OCI-LY7 (cell line): Measurements from ENCODE around the gene GPSM1. TPM values are rescaled to one million over a fixed set of nuclear protein-coding genes. Genes with fewer than 3 reads are reported as not detected.

Source experiments
- Bru-seq: library from RNA; stranded (reverse); fragments of 400-500 nt; gene quantifications from one replicate; lab custom pipeline; 2021; lab: Mats Ljungman, UMichigan
- BruChase-seq, 2 experiments: library from RNA; stranded (reverse); fragments of 400-500 nt; gene quantifications; one replicate each; lab custom pipeline; 2021; lab: Mats Ljungman, UMichigan
- BruUV-seq: library from RNA; stranded (reverse); fragments of 400-500 nt; replicated peaks from 2 replicates; lab custom pipeline; 2021; lab: Mats Ljungman, UMichigan
- CTCF ChIA-PET: fragments of 300-600 bp; sonication (Branson Sonifier 250); formaldehyde crosslinking; loops from one replicate; lab custom pipeline; 2022; ENCODE audit warnings: antibody characterized with exemption; ENCODE audit not compliant: unreplicated experiment; lab: Charles Lee
- POLR2A ChIA-PET: fragments of 300-600 bp; sonication (Branson Sonifier 250); formaldehyde crosslinking; loops from one replicate; lab custom pipeline; 2022; ENCODE audit warnings: antibody characterized with exemption; lab: Charles Lee
- DNase-seq: peaks from one replicate; pipeline ENCODE4 v3.0.0-alpha.2; 2015; ENCODE audit warnings: low spot score
- H2AFZ ChIP-seq: fragments of 200-600 bp; sonication (generic), shearing (Covaris generic); 2 replicates; pipeline ENCODE4 v1.6.1; 2014; ENCODE audit warnings: mild to moderate bottlenecking, antibody characterized with exemption, low read length, moderate library complexity
- H3K27ac ChIP-seq: fragments of 200-600 bp; sonication (generic); 2 replicates; pipeline ENCODE4 v1.5.1; 2014; ENCODE audit warnings: mixed run types, low read depth, mild to moderate bottlenecking, moderate library complexity, low read length, inconsistent platforms; ENCODE audit not compliant: poor library complexity, severe bottlenecking
- H3K36me3 ChIP-seq: fragments of 200-600 bp; sonication (generic); 2 replicates; pipeline ENCODE4 v1.6.1; 2014; ENCODE audit warnings: mild to moderate bottlenecking, antibody characterized with exemption, low read length, moderate library complexity, mixed read lengths; ENCODE audit not compliant: insufficient read depth
- H3K4me1 ChIP-seq: fragments of 200-600 bp; sonication (generic); 2 replicates; pipeline ENCODE4 v1.5.1; 2014; ENCODE audit warnings: mild to moderate bottlenecking, low read length; ENCODE audit not compliant: insufficient read depth, poor library complexity, severe bottlenecking
- H3K4me2 ChIP-seq: fragments of 200-600 bp; sonication (generic); 2 replicates; pipeline ENCODE4 v1.6.1; 2014; ENCODE audit warnings: mild to moderate bottlenecking, low read length
- H3K4me3 ChIP-seq: fragments of 200-600 bp; sonication (generic); 2 replicates; pipeline ENCODE4 v1.5.1; 2014; ENCODE audit warnings: mild to moderate bottlenecking, low read depth, low read length; ENCODE audit not compliant: poor library complexity, severe bottlenecking
- H3K79me2 ChIP-seq: fragments of 200-600 bp; sonication (generic); 2 replicates; pipeline ENCODE4 v1.6.1; 2016; ENCODE audit warnings: low read depth, mild to moderate bottlenecking, low read length, moderate library complexity, mixed read lengths; ENCODE audit not compliant: insufficient read depth
- H3K9me2 ChIP-seq: fragments of 200-600 bp; sonication (generic); 2 replicates; pipeline ENCODE4 v1.6.1; 2016; ENCODE audit warnings: mild to moderate bottlenecking, low read length, mixed read lengths; ENCODE audit not compliant: insufficient read depth
- H3K9me3 ChIP-seq: fragments of 200-600 bp; sonication (generic); 2 replicates; pipeline ENCODE4 v1.6.1; 2014; ENCODE audit warnings: mild to moderate bottlenecking, mixed run types, low read length, mixed read lengths
- H4K20me1 ChIP-seq: fragments of 200-600 bp; sonication (generic); 2 replicates; pipeline ENCODE4 v1.6.1; 2014; ENCODE audit warnings: mild to moderate bottlenecking, antibody characterized with exemption, low read length, moderate library complexity, mixed read lengths; ENCODE audit not compliant: insufficient read depth
- EZH2phosphoT487 ChIP-seq: fragments of 200-600 bp; sonication (generic); IDR thresholded peaks from 2 replicates; pipeline ENCODE4 v1.6.1; 2018; ENCODE audit warnings: low read depth, borderline replicate concordance, mild to moderate bottlenecking, mixed run types, antibody characterized with exemption, low read length, moderate library complexity, mixed read lengths
- intact Hi-C: fragments of 100-400 bp; cut with micrococcal nuclease; formaldehyde crosslinking; loops from one replicate; pipeline ENCODE4 v1.10.0; 2022; ENCODE audit not compliant: unreplicated experiment
- long read RNA-seq: library from polyadenylated mRNA; stranded (forward); transcript quantifications from one replicate; pipeline ENCODE4 v2.0.0, GENCODE V29; 2022
- total RNA-seq, 2 experiments: library from RNA; depleted of rRNA in 1 of 2; stranded (reverse); fragments of >200 nt in 1 of 2; shearing (Covaris generic) in 1 of 2; gene quantifications; 2 replicates each; pipeline ENCODE4 v1.2.3, GENCODE V29; 2014 to 2022
- TF ChIP-seq, protein P1 (sequence below): fragments of 200-600 bp; sonication (generic); conservative IDR thresholded peaks from 2 replicates; pipeline ENCODE4 v1.5.1; 2014; ENCODE audit warnings: mild to moderate bottlenecking, antibody characterized with exemption, low read length, moderate library complexity, mixed read lengths

GPSM1 gene
- total RNA-seq (2014; rRNA removed; shearing (Covaris generic)): not detected in 2 replicates
- not detected in 2 replicates for total RNA-seq (2022)
- not detected for Bru-seq, nascent RNA
- BruChase-seq, experiment 1, labeled RNA remaining after a 6-hour chase: not detected
- not detected for BruChase-seq, experiment 2, labeled RNA remaining after a 2-hour chase
- long read RNA-seq: 0 reads

- Histone ChIP-seq H3K9me2 (no peaks in the 10 kb centered on the region), H3K9me3 (no peaks in the 10 kb centered on the region), H3K27ac (no peak within 1 kb of the TSS), H3K4me2 (no peak within 1 kb of the TSS), H3K4me3 (no peak within 1 kb of the TSS), H3K36me3 (no peaks in the 10 kb centered on the region), H3K4me1 (no peaks in the 10 kb centered on the region), H4K20me1 (no peaks in the 10 kb centered on the region), H2AFZ (no peak within 1 kb of the TSS), H3K79me2 (no peaks in the 10 kb centered on the region)
- TF ChIP-seq EZH2phosphoT487: no peak
- TF ChIP-seq, protein P1, sequence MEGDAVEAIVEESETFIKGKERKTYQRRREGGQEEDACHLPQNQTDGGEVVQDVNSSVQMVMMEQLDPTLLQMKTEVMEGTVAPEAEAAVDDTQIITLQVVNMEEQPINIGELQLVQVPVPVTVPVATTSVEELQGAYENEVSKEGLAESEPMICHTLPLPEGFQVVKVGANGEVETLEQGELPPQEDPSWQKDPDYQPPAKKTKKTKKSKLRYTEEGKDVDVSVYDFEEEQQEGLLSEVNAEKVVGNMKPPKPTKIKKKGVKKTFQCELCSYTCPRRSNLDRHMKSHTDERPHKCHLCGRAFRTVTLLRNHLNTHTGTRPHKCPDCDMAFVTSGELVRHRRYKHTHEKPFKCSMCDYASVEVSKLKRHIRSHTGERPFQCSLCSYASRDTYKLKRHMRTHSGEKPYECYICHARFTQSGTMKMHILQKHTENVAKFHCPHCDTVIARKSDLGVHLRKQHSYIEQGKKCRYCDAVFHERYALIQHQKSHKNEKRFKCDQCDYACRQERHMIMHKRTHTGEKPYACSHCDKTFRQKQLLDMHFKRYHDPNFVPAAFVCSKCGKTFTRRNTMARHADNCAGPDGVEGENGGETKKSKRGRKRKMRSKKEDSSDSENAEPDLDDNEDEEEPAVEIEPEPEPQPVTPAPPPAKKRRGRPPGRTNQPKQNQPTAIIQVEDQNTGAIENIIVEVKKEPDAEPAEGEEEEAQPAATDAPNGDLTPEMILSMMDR: no peak
- intact Hi-C loops: no loop called here
- BruUV-seq: no TSS peak
- DNase-seq: no peak
- ChIA-PET CTCF (no interaction called here), POLR2A (no interaction called here)
Measured at GRCh38 chr9:136327304-136327974, at the start of gene GPSM1. GPSM1 (plus strand) TSS chr9:136327539; CDS start chr9:136327696, 157 bp downstream.

DNA sequence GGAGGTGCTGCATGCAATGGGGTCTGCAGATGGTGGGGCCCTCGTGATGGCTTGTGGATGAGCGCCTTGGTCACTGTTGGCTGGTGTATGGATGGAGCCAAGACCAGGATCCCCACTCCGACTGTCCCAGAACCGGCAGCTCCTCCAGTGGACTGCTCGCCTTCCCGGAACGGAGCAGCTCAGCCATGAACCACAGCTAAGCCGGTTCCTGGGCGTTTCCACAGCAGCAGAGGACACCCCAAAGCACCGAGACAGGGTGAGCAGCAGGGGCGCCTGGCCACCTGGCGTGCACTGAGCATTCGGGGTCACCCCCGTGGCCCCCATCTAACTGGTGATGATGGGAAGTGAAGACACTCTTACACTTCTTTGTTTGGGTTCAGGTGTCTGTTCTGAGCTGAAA is 49.6 kb upstream of the GPSM1 start:
- BruUV-seq: no TSS peak
- no peak overlapping the region for H3K4me3 ChIP-seq
- no peak overlapping the region for H3K27ac ChIP-seq
- ChIA-PET CTCF (interaction anchor here (0.8 kb wide), 1 partner anchor 38 kb away, joined by 3 read pairs; no protein-coding TSS in a partner anchor), POLR2A (no interaction called here)
- TF ChIP-seq EZH2phosphoT487: no peak
- TF ChIP-seq, protein P1: no peak
- intact Hi-C loops: no loop called here
- H3K9me3 ChIP-seq: no peaks in the 10 kb centered on the region
- no peak overlapping the region for H3K4me2 ChIP-seq
- no peaks in the 10 kb centered on the region for H4K20me1 ChIP-seq
- DNase-seq: no peak
- H3K4me1 ChIP-seq: peaks cover 9% of the 10 kb centered on the region
- H3K36me3 ChIP-seq: no peaks in the 10 kb centered on the region
- H3K79me2 ChIP-seq: no peaks in the 10 kb centered on the region
- no peak overlapping the region for H2AFZ ChIP-seq
- no peaks in the 10 kb centered on the region for H3K9me2 ChIP-seq

GRCh38 chr9:136278221-136278620 is 49.1 kb upstream of the GPSM1 start:
- ChIA-PET CTCF (interaction anchor here (0.5 to 0.6 kb wide), 2 partner anchors 187 to 501 kb away, joined by 4 read pairs; no protein-coding TSS in a partner anchor), POLR2A (no interaction called here)
- no peak for TF ChIP-seq EZH2phosphoT487
- TF ChIP-seq, protein P1: no peak
- H3K36me3 ChIP-seq: no peaks in the 10 kb centered on the region
- no peak overlapping the region for H3K4me2 ChIP-seq
- no peak for DNase-seq
- H3K27ac ChIP-seq: no peak overlapping the region
- H4K20me1 ChIP-seq: no peaks in the 10 kb centered on the region
- intact Hi-C loops: no loop called here
- H2AFZ ChIP-seq: no peak overlapping the region
- H3K9me3 ChIP-seq: no peaks in the 10 kb centered on the region
- no peaks in the 10 kb centered on the region for H3K9me2 ChIP-seq
- no TSS peak for BruUV-seq
- H3K4me3 ChIP-seq: no peak overlapping the region
- H3K4me1 ChIP-seq: peaks cover 13% of the 10 kb centered on the region
- no peaks in the 10 kb centered on the region for H3K79me2 ChIP-seq
